Amniotic epithelial cell (primary cell): ENCODE results near the gene SLC25A36.
A peak's percentile ranks its signal among the peaks of the same experiment; 100 is the strongest.

Experiments
- DNase-seq: peaks from one replicate; pipeline ENCODE4 v3.0.0-alpha.2; 2010; ENCODE audit warnings: low read depth

The SLC25A36 gene

GRCh38 chr3:140941434-140942220 is at the start of gene SLC25A36:
SLC25A36 (plus strand) TSS chr3:140941836; CDS start chr3:140942055, 219 bp downstream.
- DNase-seq, result peak; percentile 97

- peak; percentile 50 for DNase-seq
These were observed 44.6 kb upstream of the SLC25A36 start for GRCh38 chr3:140896997-140897396.

GRCh38 chr3:140898340-140899180 is 43.1 kb upstream of the SLC25A36 start:
- peak; percentile 95 for DNase-seq

- DNase-seq, result no peak
These were observed 42.3 kb upstream of the SLC25A36 start for GRCh38 chr3:140899363-140899762.

DNA sequence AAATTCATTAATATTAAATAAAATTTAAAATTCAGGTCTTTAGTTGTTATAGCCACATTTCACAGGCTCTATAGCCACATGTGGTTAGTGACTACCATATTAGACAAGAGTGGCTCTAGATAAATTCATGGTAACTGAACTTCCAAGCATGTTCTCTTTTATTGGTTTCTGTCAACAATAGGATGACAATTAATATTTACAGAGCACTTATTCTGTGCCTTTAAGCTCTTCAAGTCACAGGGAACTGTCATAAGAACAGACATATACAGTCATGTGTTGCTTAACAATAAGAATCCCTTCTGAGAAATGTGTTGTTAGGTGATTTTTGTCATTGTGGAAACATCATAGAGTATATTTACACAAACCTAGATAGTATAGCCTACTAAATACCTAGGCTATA is 38.8 kb upstream of the SLC25A36 start:
- no peak for DNase-seq

DNA sequence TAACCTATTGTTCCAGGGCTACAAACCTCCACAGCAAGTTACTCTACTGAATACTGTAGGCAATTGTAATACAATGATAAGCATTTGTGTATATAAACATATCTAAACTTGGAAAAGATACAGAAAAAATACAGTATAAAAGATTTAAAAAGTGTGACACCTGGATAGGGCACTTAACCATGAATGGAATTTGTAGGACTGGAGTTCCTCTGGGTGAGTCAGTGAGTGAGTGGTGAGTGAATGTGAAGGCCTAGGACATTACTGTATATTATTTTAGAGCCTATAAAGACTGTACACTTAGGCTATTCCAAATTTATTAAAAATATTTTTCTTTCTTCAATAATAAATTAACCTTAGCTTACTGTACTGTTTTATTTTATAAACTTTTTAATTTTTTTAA is 38.4 kb upstream of the SLC25A36 start:
- DNase-seq, result no peak

GRCh38 chr3:140904521-140904920 is 37.1 kb upstream of the SLC25A36 start:
- no peak for DNase-seq

DNA sequence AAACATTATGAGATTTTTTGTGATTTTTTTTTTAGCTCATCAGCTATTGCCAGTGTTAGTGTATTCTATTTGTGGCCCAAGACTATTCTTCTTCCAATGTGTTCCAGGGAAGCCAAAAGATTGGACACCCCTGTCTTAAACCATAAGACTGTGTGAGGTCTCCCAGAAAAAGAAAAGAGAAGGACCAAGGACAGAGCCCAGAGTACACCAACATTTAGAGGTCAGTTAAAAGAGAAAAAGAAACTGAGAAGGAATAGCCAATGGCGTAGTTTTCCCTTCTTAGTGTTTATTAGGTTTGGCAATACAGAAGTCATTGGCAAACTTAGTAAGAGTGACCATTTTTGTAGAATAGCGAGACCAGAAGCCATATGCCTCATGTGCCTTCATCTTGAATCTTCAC is 36.1 kb upstream of the SLC25A36 start:
- no peak for DNase-seq

DNA sequence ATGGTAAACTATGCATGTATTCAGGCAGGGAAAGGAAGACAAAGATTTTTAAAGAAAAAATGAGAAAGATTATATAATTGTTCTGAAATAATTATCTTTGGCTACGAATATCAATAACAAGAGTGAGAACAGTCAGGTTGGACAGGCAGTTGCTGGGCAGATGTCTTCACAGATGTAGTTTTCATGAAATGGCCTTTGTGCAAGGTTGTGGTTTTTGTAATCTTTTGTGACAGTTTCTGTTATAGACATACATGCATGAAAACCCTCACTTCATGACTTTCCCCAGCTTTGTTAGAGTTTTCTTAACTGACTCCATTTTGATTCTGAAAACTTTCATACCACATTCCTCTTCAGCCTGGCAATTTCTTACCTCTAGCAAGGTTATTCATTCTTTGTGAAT is 34.9 kb upstream of the SLC25A36 start:
- DNase-seq, result no peak

GRCh38 chr3:140910860-140911259 is 30.8 kb upstream of the SLC25A36 start:
- peak; percentile 29 for DNase-seq

DNA sequence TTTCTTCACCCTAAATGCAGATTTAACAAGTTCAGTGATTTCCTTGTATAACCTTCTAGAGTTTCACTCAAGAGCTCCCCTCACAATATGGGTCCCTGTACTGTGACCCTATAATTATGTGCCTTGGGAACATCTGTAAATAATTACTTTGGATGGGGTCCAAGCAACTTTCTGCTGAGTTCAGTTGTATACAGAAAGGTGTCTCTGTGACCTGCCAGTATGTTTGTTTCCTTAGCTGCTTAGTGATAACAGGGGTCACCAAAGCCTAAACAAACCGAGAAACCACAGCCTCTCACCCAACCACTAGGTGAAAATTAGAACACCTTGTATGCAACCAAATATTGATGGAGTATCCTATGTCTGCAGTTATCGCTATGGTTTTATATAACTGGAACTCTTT is 29.8 kb upstream of the SLC25A36 start:
- DNase-seq, result no peak

- DNase-seq, result no peak
These were observed 27.9 kb upstream of the SLC25A36 start for GRCh38 chr3:140913728-140914127.

DNA sequence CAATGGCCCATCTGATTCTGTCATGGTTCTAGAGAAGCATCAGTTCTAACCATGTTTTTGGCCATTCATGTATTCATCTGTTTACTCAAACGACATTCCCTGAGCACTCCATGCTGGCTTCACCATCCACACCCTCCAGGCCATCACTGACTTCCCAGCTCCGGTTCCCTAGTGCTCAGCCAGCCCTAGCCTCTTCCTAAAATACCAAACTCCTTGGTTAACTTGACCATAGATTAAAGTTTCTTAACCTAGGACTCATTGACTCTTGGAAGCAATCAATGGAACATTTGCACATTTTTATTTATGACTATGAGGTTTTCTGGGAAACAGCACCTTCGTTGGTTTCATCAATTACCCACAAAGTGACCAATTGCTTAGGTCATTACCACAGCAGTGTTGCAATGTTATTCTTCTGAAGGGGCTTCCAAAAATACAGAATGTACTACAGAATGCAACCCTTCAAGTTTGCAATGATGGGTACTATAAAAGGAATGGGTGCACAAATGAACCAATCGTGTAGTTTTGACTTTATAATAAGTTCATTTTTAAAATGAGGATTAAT is 27.2 kb upstream of the SLC25A36 start:
- DNase-seq, result no peak

- DNase-seq, result no peak
These were observed 25.0 kb upstream of the SLC25A36 start for GRCh38 chr3:140916603-140917002.

GRCh38 chr3:140917772-140918171 is 23.9 kb upstream of the SLC25A36 start:
- DNase-seq, result no peak

GRCh38 chr3:140920029-140920428 is 21.6 kb upstream of the SLC25A36 start:
- DNase-seq, result no peak

DNA sequence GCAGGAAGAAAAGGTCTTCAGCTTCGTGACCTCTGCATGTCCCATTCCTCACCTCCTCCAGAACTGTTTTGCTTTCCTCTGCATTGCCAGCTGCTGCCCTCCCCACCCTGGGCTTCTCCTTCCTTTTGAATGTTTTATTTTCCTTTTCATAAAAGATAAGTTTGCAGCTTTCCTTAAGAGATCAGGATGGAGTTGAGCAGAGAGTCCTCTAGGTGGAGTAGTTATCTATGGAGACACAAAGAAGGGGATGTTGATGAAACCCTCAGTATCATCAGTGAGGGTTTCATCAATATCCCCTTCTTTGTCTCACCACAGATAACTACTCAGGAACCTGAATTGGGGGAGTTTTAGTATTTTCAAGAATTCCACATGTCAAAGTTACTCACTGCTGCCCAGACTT is 19.0 kb upstream of the SLC25A36 start:
- DNase-seq, result peak; percentile 31

GRCh38 chr3:140924097-140924873 is 17.4 kb upstream of the SLC25A36 start:
- no peak for DNase-seq

DNA sequence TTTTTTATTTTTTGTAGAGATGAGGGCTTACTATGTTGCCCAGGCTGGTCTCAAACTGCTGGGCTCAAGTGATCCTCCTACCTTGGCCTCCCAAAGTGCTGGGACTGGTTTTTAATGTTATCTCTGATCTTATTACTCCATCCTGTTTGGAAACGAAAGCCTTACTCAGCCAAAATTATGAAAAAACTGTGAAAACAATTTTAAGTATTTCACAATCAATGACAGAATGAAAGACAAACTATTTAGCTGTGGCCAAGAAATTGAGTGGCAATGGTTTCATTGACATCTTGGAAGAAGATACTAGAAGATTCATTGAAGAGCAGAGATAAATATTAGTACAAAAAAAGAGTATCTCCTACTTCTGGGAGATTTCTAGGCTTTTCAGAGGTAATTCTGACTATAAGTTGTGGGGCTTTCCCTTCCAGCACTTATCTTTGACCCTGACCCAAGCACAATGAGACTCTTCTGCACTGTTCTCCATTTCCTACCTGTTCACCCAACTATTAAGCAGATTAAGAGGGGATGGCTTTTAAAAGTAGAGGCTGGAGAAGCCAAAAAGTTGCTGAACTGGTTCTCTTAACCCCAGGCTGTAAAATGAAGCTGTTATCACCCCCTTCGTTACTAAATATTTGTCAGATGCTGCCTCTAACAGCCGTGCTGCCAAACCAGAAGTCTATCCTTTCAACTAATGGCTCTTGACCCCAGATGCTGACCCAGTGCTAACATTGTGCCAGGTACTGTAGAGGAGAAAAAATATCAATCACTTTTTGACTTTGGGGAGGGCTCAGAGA is 14.2 kb upstream of the SLC25A36 start:
- DNase-seq, result no peak

- no peak for DNase-seq
These were observed 12.2 kb upstream of the SLC25A36 start for GRCh38 chr3:140929446-140929845.

GRCh38 chr3:140931016-140931454 is 10.6 kb upstream of the SLC25A36 start:
- no peak for DNase-seq
